Stimulated activated CD4-positive, alpha-beta T cell treated with anti-CD3 and anti-CD28 coated beads, Interleukin-1b, Interleukin-23, amount 100 ng/mL, for 1 hour (primary cell): ENCODE data around the gene ACAD9.
"Not testable (repeated sequence)": the region's sequence is repeated elsewhere in the genome, so short reads cannot be mapped to it uniquely, and the experiment has no call there.

Source experiments
- DNase-seq, 2 donors: peaks; one replicate each; pipeline ENCODE4 v3.0.0-alpha.2; 2020; ENCODE audit warnings: low read depth in 2 of 2

The ACAD9 gene

DNA sequence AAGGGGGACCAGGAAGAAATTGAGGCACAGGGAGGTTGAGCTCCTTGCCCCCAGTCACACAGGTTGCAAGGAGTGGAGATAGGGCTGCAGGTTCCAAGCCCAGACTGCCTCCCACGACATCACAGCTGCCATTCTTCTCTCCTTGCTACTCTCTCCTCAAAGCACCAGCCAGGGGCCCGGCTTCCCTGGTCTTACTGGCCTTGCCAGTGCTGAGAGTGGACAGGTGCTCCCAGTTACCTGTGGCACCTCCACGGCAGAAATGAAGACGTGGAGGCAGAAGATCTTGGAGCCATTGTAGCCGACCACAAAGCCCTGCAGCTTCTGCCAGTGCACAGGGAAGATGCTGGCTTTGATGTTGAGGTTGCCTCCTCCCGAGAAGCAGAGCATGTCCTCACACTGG, 17.9 kb upstream of the ACAD9 start:
- DNase-seq: no peak

DNA sequence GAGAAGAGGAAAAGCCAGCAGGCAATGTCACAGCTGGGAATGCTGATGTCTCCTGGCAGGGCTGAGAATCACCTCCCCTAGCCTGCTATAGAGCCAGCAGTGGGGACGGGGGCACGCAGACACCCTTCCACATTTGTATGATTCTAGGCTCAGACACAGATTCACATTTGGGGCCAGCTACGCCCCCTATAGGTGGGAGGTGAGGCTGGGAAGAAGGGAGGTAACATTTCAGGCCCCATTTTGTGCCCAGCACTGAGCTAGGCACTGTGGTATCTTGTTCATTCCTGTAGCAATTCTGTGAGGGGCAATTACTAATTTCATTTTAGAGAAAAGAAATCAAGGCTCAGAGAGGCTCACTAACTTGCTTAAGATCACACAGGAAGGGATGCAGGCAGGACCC, 15.9 kb upstream of the ACAD9 start:
- DNase-seq: no peak

DNA sequence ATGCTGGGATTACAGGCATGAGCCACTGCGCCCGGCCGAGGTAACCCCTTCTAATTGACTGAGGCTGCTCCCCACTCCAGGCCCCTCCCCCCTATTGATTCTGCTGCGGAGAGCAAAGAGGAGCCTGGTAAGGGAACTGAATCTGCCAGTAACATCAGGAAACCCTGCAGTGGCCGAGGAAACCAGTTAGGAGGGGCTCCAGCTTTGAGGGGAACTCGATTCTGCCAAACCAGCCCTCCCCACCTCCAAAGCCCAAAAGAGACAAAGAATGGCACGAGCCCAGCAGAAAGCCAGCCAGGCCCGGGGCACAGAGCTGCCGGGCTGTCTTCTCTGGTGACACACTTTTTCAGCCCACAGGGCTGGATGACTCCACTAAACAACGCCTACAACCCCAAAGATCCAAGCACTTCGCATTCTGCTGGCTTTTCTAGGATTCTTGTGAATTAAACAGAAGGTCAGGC, 15.0 kb upstream of the ACAD9 start:
- DNase-seq: no peak

DNA sequence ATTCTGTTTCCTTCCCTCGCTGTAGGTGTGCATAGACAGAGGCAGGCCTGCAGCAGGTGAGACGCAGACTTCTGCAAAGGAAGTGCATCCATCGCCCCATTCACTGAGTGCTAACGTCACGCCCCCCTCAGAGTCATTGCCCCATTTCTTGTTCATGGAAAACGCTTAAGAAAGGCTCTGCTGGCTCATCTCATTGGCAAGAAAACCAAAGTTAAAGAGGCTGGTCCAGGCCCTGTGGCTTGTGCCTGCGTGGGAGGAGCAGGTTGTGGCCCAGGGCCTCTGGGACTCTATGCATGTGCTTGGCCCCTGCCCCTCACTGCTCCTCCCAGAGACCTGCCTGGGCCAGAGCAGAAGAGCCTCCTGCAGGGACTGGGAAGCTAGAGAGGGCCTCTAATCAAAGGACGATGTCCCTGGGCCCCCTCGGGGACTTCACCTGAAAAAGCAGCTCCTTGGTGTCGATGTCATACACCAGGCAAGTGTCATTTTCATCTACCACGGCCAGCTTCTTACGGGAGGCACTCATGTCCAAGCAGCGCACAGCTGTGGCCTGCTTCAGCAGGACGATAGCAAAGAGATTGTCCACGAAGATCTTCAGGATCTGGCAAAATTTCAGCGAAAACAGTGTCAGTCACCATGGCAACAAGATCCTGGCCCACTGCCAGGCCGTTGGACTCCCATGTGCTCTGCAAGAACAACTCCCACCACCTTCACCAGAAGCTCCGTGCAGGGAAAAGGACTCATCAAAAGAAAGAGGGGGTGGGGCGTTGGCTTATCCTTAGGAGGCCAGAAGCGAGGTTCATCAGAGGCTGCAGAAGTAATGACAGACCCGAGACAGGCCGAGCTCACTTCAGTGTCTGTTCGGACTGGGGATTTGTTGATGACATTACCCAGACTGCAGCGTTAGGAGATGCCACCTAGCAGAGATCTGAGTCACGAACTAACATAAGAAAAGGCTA, 14.3 kb upstream of the ACAD9 start:
- DNase-seq: not testable (repeated sequence)

DNA sequence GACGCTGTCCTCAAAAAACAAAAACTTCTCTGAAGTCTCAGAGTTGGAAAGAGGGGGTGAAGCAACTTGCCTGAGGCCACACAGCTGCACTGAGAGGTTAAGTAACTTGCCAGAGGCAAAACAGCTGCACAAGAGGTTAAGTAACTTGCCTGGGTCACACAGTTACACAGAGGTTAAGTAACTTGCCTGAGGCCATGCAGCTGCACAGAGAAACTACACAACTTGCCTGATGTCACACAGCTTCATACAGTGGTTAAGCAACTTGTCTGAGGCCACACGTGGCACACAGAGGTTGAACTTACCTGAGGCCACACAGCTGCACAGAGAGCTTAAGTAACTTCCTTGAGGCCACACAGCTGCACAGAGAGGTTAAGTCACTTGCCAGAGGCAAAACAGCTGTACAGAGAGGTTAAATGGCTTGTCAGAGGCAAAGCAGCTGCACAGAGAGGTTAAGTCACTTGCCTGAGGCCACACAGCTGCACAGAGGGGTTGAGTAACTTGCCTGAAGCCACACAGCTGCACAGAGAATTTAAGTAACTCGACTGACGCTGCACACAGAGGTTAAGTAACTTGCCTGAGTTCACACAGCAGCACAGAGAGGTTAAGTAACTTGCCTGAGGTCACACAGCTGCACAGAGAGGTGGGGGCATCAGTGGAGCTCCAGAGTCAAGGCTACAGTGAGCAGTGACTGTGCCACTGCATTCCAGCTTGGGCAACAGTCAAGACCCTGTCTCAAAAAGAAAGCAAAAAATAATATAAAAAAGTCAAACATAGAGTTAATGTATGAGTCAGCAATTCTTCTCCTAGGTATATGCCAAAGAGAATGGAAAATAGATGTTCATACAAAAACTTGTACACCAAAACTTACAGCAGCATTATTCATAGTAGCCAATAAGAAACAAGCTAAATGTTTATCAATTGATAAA, 12.0 kb upstream of the ACAD9 start:
- DNase-seq: no peak

DNA sequence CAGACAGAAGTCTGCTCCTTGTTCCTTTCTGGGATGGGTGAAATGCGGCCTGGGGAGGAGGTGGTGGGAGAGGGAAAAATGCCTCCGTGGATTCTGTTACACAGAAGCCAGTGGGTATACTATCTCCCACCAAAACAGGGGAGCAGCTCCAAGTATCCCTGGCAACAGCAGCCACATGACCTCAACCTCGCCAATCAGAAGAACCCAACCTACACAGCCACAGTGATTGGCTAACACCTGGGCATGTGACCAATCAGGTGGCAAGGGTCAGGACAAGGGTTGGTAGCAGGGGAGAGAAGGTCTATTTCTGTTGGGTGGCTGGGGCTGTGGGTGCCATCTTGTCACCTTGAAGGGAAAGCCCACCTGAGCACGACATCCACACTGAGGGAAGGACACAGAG, 9.1 kb upstream of the ACAD9 start:
- DNase-seq: no peak

DNA sequence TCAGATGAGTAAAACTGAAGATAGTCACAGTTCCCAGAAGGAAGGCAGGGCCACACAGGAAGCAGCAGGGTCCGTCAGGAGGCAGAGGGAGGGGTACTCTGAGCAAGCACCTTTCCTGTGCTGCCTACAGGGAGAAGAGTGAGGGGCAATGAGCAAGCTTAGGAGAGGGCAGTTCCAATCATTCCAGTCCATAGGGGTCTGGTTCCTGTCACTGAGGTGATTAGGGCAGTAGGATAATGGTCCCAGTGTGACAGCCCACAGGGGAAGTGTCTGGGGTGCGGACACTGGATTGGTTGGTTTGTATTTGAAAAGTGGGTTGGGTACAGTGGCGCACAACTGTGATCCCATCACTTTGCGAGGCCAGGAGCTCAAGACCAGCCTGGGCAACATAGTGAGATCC, 7.1 kb upstream of the ACAD9 start:
- no peak for DNase-seq

DNA sequence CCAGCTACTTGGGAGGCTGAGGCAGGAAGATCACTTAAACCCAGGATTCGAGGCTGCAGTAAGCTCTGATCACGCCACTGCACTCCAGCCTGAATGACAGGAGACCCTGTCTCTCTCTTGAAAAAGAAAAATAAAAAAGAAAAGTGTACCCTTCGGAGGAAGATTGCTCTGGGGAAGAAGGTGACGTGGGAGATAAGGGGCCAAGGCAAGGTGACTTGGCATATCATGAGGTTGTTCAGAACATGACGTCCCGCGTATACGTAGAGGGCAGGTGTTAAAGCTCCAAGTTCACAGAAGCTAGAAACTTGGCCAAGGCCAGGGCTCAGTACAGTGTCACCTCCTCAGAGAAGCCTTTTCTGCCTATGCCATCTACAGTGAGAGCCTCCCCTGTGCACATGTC, 6.7 kb upstream of the ACAD9 start:
- no peak for DNase-seq

DNA sequence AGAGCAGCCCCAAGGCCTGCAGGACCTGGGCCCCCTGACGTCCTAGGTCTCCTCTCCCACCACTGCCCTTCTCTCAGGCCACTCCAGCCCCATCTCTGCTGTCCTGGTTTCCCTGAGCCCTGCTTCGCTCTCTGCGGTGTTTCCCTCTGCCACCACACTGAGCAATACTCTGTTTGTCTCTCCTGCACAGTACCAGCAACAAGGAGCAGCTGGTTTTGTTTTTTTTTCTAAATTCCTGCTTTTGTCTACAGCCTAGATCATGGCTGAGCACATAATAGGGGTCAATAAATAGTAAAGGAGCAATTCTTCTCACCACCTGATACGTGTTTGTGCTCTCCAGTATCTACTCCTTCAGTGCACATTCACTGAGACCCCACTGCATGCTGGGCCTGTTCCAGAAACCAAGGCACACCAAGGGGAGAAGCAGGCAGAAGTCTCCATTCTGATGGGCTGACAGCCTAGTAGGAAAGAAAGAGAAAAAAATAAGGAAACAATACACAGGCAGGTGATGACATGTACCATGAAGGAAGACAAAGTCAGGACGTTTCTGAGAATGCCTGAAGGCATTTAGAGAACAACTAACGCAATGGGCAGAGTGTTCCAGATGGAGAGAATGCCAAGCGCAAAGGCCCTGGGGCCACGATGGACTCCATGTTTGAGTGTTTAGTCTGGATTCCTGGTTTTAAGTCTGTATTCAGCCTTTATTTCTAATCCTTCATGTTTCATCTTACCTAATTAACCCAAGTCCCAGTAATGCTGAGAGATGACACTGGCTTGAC, 6.0 kb upstream of the ACAD9 start:
- DNase-seq: no peak

DNA sequence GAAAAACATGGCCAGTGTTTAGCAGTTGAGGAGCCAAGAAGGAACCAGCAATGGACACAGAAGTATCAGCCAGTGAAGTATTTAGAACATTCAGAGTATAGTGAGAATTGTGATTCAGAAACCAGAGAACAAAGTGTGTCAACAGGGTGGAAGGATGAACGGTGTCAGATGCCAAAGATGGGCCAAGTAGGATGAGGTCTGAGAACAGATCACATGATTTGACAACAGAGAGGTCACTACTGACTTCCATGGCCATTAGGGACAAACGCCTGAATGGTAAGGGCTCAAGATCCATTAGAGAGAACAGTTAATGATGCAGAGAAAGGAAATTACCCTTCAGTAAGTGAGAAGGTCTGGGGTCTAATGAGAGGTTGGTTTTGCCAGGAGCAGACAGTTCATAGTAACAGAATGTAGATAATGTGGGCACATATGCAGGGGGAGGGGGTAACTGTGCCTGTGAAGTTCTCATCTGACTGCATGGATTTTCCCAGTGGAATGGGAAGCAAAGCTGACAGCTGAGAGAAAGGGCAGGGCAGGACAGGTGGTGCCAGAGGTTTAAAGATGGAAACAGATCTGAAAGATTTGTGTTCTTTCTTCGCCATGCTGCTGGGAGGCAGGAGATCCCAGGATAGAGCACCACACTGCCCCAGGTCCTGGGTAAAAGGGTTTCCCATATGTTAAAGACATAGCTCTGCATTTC, 4.8 kb upstream of the ACAD9 start:
- no peak for DNase-seq

DNA sequence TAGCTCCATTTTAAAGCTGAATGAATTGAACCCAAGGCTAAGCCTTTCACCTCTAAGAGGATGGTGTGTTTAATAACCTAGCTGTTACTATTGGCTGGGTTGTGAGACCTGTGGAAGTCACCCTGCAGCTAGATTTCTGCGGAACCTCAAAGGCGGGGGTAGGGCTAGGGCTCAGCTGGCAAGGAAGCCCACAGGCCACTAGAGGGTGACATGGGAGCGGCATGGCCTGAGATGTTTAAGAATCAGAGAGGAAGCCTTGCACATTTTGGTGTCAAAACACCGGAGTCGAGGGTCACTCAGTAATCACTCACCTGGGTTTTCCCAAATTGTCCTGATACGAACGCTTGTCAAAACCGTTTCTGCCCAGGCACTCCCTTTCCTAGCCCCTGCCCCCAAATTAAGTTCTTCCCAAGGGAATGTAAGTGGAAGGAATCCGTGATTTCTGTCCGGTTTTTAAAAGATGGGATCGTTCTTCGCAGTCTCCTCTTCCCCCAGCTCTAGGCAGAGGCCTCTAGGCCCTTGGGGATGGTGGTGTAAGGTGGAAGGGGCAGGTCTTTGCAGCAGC, 3.8 kb upstream of the ACAD9 start:
- peak; percentile 29 to 37 for DNase-seq

DNA sequence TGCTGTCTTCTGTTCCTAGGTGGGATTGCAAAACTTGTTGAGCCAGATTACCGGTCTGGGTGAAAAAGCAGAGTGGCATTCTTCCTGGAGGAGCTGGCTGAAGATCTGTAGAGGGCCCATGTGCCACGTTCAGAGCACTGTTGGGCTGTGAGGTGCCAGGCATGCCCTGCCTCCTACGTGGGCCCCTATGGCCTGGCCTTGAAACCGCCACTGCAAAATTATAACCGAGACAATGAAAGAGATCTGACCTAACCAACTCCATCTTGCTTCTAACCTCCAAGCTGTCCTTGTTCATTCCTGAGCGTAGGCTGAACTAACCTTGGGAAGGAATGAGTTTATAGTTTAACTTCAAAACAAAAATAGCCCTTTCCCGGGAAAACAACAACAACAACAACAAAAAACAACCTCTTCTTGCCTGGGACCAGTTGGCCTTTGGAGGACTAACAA, 1.4 kb upstream of the ACAD9 start:
- no peak for DNase-seq

DNA sequence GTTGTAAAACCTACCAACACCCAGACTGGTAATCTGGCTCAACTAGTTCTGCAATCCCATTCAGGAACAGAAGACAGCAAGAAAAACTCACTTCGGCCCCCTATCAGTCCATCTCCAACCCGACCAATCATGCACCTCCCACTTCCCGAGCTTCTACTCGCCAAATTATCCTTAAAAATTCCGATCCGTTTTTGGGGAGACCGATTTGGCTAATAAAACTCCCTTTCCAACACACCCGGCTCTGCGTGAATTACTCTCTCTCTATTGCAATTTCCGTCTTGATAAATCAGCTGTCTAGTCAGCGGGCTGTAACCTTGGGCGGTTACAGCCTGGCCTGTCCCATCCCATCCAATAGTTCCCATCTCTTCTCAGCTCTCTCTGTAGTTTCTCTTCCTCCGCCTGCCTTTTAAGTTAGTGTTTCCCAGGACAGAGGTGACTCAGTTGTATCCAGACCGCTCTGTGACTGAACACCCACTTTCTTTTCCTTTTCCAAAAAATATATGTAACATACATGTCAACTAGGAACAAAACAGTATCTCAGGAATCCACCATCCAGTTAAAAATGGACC, 780 bp upstream of the ACAD9 start:
- DNase-seq: no peak

DNA sequence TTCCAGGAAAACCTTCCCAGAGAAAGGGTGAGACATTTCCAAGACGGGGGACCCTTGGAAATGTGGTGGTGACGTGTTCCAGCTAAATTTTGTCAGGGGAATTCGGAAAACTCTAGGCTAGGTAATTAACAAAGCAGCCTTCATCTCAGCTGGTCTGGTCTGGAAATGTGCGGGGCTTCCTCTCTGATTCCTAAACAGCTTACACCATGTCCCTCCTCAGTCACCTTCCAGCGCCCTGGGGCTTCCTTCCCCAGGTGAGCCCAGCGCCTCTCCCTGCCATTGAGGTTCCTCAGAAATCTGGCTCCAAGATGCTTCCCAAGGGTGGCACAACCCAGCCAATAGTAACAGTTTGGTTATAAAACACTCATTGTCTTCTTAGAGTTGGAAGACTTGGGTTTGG, 571 bp downstream of the ACAD9 start:
- no peak for DNase-seq

DNA sequence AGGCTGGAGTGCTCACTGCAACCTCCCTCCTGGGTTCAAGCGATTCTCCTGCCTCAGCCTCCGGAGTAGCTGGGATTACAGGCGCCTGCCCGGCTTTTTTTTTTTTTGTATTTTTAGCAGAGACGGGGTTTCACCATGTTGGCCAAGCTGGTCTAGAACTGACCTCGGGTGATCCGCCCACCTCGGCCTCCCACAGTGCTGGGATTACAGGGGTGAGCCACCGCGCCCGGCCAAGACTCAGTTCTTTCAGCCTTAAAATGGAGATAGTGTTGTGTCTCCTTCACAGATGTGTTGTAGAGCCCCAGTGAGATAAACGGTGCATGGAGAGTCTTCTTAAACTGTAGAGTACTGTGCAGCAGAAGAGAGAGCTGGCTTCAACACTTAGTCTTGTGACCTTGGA, 1.0 kb downstream of the ACAD9 start:
- not testable (repeated sequence) for DNase-seq

DNA sequence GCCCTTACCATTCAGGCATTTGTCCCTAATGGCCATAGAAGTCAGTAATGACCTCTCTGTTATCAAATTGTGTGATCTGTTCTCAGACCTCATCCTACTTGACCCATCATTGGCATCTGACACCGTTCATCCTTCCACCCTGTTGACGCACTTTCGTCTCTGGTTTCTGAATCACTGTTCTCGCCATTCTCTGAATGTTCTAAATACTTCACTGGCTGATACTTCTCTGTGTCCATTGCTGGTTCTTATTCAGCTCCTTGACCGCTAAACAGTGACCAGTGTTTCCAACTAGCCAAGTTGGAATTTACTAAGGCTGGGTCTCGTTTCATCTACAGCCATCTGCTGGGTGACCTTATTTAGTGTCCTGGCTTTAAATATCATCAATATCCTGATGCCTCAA, 2.2 kb downstream of the ACAD9 start:
- no peak for DNase-seq

DNA sequence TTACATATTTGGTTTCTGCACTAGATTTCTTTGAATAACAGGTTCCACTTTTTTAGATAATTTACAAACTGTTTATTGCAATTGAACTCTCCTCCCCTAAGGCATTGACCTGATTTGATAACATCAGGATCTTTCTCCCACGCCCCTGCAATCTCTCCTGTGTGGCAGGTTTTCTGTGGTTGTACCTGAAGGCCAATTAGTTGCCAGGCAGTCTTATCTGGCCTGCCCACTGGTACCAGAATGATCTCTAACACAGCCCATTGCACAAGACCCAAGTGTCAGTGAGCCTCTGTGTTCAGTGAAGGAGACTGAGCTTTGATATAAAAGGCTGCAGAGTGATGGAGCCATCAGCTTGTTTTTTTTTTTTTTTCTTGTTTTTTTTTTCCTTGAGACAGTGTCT, 3.3 kb downstream of the ACAD9 start:
- no peak for DNase-seq

DNA sequence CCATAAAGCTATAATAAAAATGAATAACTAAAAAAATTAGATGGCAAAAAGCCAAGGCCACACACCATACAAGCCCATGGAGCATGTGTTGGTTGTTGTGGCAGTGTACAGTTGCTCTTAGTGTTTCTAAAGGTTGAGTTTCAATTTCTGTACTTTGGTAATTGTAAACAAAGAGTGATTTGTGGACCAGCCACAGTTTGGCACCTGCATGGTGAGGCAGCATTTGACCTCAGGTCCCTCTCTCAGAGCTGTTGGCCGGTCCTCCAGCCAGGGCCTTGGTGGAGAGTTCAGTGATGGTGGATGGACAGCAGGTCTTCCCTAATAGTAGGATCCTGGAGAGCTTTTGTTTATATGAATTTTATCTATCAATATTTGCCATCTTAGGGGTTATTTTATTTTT, 5.6 kb downstream of the ACAD9 start:
- DNase-seq: no peak

DNA sequence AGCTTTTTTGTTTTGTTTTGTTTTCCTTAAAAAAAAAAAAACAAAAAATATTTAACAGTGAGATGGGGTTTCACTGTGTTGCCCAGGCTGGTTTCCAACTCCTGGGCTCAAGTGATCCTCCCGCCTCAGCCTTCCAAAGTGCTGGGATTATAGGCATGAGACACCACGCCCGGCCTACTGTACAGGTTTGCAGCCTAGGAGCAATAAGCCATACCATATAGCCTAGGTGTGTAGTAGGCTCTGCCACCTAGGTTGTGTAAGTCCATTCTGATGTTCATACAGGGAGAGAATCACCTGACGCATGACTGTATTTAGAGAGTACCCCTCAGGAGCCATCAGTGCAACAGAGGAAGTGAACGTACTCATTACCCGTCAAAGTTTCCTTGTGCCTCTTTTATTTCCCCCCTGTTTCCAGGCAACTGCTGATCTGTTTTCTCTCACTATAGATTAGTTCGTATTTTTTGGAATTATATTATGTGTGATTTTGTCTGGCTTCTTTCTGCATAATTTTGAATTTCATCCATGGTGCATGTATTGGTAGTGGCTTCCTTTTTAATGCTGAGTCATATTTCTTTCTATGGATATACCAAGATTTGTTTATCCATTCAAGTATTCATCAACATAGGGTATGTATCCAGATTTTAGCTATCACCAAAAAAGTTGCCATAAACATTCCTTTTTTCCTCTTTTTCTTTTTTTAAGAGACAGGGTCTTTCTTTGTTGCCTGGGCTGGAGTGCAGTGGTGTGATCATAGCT, 9.9 kb downstream of the ACAD9 start:
- DNase-seq: no peak
